A172 (cell line): Measurements from ENCODE around the gene SLC12A9. TPM values are rescaled to one million over a fixed set of nuclear protein-coding genes. Genes with fewer than 3 reads are reported as not detected.

ENCODE experiments used
- DNase-seq: peaks from one replicate; pipeline ENCODE4 v3.0.0-alpha.2; 2015; ENCODE audit warnings: low spot score
- total RNA-seq: library from RNA; depleted of rRNA; stranded (reverse); fragments of >200 nt; shearing (Covaris generic); gene quantifications from 2 replicates; pipeline ENCODE4 v1.2.3, GENCODE V29; 2014

SLC12A9 gene
- total RNA-seq, 1 experiment from 2014 or later = 9.6 TPM

DNA sequence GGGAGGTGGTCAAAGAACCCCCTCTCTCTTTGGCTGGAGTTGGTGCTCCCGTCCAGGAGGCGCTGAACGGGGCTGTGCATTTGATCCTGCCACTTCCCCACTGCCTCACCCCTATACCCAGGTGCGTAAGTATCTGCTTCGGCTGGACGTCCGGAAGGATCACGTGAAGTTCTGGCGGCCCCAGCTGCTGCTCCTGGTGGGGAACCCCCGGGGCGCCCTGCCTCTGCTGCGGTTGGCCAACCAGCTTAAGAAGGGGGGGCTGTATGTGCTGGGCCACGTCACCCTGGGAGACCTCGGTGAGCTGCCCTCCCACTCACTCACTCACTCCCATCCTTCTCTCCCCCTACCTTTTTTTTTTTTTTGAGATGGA lies 9.1 kb downstream of the SLC12A9 start:
- DNase-seq = no peak

DNA sequence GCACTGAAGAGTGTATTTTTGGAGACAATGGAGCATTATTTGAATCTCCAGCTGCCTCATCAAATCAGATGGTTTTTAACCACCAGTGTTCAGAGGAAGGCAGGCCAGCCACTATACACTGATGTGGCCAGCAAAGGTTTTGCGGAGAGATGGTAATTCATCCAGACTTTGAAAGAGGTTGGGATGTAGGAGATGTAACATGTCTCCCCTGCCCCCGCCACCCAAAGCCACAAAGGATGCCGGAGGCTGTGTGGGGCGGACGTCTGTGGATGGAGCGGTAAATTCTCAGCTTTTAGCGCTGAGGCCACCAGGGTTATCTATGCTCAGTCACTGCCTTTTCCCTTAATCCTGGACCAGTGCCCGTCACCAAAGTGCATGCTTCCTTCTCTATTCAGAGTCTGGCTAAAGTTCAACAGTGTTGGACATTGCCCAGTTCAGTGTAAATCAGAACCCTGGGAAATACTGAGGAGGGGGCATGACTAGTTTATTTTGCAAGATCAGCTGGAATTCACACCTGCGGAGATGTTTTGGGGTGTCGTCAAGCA lies 11.0 kb downstream of the SLC12A9 start:
- DNase-seq = peak; percentile 95

DNA sequence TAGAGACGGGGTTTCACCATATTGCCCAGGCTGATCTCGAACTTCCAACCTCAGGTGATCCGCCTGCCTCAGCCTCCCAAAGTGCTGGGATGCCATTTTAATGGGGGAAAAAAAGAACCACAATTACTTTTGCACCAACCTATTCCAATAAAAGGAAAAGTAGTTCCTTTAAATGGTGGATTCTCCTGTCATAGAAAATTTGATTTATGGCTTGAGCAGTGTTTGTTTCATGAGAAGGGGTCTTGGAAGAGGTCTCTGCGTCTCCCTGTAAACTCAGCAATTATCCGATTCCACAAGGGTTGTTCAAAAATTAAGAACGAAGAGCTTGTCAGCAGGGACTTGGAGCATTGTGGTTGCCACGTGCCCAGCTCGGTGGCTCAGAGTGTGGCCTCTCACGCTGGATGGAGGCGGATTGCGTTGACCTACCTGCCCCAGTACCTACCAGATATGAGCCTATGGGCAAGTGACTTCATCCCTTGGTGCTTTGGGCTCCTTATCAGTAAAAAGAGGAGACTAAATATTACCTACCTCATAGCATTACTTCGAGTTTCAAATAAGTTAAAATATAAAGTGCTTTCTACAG lies 11.8 kb downstream of the SLC12A9 start:
- no peak for DNase-seq

DNA sequence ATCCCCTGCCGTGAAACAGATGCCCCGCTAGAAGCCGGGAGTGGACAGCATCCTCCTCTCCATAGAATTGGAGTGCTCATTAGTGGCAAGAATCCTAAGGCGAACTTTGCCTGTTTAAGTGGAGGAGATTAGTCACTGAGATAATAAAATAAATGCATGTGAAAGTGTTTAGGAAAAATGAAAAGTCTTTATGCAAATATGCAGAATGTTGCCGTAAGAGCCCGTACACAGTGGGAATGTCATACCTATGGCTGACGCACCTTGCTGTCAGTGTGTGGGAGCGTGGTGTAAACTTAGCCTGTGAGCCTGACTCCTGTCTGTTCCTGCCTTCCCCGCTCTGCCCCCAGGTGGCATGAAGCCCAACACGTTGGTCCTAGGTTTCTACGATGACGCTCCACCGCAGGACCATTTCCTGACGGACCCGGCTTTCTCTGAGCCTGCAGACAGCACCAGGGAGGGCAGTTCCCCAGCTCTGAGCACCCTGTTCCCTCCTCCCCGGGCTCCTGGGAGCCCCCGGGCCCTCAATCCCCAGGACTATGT lies 12.9 kb downstream of the SLC12A9 start:
- peak; percentile 83 for DNase-seq

DNA sequence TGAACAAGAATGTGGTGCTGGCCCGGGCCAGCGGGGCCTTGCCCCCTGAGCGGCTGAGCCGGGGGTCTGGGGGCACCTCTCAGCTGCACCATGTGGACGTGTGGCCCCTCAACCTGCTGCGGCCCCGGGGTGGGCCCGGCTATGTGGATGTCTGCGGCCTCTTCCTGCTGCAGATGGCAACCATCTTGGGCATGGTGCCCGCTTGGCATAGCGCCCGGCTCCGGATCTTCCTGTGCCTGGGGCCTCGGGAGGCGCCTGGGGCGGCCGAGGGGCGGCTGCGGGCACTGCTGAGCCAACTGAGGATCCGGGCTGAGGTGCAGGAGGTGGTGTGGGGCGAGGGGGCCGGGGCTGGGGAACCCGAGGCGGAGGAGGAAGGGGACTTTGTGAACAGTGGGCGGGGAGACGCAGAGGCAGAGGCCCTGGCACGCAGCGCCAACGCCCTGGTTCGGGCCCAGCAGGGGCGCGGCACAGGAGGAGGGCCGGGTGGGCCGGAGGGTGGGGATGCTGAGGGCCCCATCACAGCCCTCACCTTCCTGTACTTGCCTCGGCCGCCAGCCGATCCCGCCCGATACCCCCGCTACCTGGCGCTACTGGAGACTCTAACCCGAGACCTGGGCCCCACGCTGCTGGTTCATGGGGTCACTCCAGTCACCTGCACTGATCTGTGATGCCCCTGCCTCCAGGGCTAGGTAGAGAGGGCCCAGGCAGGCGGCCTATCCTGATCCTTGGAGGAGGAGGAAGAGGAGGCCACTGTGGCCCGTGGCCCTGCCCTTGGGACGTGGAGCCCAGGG lies 13.6 kb downstream of the SLC12A9 start:
- peak; percentile 87 for DNase-seq

DNA sequence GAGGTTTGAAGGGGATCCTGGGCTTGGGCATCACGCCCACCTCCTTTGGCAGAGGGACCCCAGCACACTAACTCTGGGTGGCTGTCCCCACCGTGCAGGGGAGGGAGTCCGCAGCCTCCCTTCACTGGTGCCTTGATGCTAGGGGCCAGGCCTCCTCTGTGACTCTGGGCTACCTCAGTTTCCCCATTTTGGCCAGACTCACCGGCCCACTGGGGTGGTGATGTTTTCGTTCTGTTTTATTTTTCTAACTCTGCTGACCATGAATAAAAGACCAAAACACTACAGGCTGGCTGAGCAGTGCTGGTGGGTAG lies 14.2 kb downstream of the SLC12A9 start:
- no peak for DNase-seq

DNA sequence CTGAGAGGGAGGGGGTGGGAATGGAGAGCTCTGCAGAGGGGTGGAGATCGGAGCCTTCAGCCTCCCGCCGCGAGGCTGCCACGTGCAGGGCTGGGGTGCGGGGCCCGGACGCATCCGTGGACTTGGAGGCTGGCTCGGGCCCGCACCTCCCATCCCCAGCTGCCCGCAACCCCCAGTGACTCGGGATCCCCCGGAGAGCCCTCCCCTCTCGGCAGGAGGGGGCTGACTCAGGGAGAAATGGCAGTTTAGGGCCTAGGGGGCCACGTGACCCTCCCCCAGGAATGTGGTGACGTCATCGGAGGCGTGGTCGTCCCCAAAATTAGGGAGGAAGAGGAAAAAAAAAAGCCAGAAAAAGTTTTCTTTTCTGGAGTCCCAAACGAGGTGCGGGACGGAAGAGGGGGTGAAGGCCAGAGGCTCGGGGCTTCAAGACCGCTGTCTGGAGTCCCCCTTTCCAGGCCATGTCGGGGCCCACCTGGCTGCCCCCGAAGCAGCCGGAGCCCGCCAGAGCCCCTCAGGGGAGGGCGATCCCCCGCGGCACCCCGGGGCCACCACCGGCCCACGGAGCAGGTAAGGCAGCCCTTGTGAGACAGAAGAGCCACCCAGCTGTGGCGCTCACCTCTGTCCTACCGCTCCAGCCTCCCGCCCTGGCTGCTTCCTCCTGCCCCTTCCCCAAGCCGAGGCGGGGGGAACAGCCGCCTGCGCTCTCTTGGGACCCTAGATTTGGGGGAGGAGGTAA lies 14.7 kb downstream of the SLC12A9 start, which contains the start of gene TRIP6:
Gene TRIP6 (plus strand): TSS at position 348 of the 736 bp plus-strand sequence. CDS start 111 bp downstream, at position 459.
- DNase-seq = peak; percentile 95

DNA sequence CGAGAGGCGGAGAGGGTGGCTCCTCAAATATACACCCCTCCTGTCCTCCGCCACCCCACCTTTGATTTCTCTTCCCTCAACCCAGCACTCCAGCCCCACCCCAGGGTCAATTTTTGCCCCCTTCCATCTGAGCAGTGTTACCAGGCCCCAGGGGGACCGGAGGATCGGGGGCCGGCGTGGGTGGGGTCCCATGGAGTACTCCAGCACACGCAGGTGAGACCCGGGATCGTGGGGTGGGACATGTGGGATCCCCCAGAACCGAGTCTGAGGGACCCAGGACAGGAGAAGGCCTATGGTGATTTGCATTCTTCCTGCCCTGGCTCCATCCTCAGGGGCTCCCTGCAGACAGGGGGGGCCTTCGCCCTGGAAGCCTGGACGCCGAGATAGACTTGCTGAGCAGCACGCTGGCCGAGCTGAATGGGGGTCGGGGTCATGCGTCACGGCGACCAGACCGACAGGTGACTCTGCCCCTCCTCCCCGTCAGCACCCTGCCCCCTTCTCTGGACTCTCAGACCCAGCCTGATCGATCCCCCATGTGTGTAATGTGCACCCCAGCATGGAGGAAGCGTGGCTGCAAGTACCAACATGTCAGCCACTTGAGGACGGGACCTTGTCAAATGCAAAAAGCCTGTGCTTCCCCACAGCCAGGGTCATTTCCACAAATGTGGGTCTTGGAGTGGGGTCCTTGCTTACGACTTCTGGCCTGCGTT lies 15.4 kb downstream of the SLC12A9 start:
- DNase-seq = no peak

DNA sequence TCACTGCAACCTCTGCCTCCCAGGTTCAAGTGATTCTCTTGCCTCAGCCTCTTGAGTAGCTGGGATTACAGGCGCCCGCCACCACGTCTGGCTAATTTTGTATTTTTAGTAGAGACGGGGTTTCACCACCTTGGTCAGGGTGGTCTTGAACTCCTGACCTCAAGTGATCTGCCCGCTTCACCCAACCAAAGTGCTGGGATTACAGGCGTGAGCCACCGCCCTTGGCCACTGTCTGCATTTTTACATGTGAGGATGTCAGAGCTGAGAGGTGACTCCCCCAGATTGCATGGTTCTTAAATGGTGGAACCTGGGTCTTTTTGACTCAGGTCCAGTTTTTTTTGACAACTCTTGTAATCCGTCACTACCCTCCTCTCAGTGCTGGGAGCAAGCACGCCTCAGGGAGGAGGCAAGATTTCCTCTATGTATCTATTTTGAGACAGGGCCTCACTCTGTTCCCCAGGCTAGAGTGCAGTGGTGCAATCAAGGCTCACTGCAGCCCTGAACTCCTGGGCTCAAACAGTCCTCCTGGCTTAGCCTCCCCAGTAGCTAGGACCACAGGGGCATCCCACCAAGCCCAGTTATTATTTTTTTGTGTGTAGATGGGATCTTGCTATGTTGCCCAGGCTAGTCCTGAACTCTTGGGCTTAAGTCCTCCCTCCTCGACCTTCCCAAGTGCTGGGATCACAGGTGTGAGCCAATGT lies 21.2 kb downstream of the SLC12A9 start:
- no peak for DNase-seq

DNA sequence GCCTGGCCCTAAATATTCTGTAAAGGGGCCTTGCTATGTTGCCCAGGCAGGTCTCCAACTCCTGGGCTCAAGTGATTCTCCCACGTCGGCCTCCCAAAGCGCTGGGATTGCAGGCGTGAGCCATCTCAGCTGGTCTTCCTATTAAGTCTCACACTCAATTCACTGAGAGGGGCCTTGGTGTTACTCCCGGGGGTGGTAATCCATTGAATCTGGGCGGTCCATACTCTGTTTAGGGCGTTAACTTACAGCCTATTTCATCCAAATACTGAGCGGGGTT lies 21.7 kb downstream of the SLC12A9 start:
- DNase-seq = no peak

DNA sequence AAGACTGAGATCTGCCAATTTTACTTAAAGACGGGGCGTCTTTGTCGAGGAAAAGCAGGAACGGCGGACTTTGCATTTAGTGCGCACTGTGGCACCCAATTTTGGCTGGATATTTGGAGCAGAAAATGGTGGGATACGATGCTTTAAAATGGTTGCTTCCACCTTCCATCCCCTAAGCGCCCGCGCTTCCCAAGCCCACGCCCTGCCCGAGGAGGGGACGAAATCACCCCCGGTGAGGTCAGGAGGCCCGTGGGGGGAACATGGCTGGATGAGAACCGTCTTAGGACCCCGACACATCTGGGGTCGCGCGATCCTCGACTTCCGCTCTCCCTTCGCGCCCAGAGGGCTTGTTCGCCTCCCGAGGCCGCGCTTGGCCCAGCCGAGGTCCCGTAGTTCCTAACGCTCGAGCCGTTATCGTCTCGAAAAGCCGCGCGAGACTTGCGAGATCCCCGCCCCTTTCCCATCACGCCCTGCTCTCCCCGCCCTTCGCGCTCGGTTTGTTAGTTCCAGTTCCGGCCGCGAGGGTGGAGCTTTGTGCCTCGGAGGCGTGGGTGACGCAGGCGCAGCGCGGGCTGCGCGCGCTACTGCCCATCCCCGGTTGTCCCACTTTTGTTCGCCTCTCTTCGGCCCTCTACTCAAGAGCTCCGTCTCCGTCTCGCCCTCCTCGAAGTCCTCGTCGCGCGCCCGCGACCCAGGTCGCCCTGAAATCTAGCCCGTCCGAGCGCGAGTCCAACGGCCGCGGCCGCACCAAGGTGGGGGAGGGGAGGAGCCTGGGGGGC lies 22.3 kb downstream of the SLC12A9 start, which contains the start of gene SRRT:
Gene SRRT (plus strand): TSS at position 527 of the 779 bp plus-strand sequence. CDS start 488 bp downstream, outside the sequence.
- peak; percentile 94 for DNase-seq

DNA sequence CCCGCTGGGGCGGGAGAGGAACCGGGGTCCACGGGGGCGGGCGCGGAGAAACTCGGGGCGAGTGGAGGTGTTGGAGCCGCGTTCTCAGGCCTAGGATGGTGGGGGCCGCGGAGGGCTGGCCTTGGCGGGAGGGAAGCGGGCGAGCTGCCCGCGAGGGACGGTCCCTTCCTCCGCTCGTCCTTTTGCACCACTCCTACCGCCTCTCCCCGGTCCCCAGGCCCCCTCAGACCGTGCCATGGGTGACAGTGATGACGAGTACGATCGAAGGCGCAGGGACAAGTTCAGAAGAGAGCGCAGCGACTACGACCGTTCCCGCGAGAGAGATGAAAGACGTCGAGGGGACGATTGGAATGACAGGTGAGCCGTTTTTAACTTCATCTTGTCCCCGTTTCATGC lies 22.8 kb downstream of the SLC12A9 start:
- DNase-seq = peak; percentile 27

DNA sequence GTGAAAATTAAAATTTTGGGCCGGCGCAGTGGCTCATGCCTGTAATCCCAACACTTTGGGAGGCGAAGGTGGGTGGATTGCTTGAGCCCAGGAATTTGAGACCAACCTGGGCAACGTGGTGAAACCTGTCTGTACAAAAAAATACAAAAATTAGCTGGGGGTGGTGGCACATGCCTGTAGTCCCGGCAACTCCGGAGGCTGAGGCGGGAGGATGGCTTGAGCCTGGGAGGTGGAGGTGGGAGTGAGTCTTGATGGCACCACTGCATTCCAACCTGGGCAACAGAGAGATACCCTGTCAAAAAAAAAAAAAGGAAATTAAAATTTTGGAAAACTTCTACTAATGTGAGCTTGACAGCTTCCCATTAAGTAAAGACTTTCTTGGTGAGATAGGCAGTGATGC lies 25.5 kb downstream of the SLC12A9 start:
- DNase-seq = no peak

DNA sequence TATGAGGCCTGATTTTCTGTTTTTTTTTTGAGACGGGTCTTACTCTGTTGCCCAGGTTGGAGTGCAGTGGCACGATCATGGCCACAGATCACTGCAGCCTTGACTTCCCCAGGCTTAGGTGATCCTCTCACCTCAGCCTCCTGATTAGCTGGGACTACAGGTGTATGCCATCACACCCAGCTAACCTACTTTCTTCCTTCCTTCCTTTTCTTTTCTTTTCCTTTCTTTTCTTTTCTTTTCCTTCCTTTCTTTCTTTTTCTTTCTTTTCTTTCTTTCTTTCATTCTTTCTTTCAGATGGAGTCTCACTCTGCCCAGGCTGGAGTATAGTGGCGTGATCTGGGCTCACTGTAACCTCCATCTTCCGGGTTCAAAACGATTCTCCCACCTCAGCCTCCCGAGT lies 26.2 kb downstream of the SLC12A9 start:
- no peak for DNase-seq

DNA sequence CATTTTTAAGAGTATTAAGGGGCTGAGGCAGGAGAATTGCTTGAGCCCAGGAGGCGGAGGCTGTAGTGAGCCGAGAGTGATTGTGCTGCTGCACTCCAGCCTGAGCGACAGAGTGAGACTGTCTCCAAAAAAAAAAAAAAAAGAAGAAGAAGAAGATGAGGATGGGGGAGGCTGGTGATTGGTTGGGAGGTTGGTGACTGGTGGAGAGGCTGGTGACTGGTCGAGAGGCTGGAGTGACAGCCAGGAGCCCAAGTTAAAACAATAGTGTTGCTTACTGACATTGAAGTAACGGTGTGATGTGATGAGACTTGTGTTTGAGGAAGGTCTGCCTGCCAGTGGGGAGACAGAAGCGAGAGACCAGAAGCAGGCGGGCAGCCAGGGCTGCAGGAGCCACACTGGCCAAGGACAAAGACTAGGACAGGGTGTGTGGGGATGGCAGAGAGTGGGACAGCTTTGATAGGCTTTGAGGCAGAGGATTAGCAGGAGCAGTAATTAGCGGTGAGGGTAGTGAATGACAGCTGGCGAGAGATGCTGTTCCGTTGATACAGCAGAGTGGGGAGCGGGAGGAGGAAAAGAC lies 27.3 kb downstream of the SLC12A9 start:
- no peak for DNase-seq

DNA sequence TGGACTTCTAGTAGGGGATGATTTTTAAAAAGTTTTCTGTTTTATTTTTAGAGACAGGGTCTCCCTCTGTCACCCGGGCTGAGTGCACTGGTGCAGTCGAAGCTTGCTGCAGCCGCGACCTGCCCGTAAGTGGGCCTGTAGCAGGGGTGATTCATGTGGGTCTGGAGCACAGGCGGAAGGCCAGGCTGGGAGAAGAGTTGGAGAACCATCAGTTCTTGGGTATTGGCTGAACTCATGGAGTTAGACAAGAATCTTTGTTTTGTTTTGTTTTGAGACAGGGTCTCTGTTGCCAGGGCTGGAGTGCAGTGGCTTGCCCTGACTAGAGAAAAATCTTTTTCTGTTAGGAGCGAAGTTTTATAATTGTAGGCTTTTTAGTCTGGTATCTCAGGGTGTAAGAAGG lies 28.1 kb downstream of the SLC12A9 start:
- DNase-seq = no peak

DNA sequence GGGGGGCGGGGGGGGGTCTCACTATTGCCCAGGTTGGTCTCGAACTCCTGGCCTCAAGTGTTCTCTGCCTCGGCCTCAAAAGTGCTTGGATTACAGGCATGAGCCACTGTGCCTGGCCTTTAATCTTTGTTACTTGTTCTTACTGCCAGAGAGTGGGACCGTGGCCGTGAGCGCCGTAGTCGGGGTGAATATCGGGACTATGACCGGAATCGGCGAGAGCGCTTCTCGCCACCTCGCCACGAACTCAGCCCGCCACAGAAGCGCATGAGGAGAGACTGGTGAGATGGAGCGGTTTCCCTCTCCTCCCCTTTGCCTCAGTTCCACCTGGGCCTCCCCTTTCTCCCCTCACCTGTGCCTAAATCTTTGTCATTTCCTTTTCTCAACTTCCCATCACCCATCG lies 28.6 kb downstream of the SLC12A9 start:
- no peak for DNase-seq

DNA sequence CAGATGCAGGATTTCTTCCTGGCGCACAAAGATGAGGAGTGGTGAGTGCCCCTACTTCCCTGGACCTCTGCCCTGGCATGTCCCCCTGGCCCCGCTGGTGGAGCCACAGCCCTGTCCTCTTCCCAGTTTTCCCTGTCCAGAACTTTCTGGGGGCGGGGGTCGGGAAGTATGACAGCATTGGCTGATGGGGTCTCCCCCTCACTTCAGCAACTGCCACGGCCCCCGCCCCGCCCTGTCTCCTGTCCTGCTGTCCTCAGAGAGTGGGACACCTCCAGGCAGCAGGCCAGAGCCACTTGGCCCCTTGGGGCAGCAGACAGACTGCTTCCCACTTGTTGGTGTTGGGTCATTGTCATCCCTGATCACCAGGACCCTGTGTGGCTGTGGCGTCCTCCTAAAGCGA lies 29.7 kb downstream of the SLC12A9 start:
- no peak for DNase-seq

DNA sequence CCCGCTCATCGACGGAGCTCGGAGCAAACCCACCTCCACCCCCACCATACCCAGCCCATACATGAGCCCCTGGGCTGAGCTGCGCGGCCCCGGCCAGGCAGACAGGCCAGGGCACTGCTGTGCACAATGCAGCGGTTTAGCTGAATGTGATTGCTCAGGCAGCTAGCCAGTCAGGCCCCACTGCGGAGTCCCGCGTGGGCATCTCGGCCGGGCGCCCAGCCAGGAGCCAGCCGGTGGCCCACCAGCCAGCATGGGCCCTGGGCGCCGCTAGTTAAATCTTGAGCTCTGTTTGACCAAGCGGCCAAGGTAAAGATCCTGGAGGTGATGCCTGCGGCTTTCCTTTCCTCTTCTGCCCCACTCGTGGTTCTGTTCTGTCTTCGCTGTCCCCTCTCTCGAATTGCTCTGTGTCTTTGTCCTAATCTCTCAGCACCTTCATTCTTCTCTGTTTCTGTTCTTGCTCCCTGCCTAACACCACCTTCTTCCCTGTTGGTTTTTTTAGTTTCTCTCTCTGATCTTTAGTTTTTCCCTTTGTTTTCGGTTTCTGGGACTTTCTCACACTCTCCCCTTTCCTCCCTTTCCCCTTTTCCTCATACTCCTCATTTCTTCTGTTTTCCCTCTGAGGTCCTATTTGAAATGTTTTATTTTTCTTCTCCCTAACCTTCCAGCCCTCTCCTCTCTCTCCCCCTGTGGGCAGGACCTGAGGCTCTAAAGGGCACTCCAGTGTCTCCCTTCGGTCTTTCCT lies 30.4 kb downstream of the SLC12A9 start:
- DNase-seq = no peak
